ELR (cell line): ENCODE measurements around the gene STK4.

ENCODE experiments used
- DNase-seq: peaks from one replicate; pipeline ENCODE4 v3.0.0-alpha.2; 2015; ENCODE audit warnings: low read depth

Gene STK4

DNA sequence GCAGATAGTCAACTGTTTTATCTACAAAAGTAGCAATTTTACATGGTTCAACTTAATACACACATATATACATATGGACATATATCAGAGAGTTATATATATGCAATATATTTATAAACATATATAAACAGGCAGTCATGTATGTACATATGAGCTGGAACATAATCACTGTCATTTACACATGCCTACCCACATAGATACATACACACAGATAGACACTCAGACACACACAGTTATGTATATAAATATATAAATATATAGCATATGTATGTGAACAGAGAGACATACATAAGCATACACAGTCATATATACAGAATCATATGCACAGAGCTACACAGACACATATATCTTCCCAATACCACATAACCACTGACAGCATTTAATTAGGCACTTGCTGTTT lies 146.4 kb downstream of the STK4 start:
- no peak for DNase-seq

DNA sequence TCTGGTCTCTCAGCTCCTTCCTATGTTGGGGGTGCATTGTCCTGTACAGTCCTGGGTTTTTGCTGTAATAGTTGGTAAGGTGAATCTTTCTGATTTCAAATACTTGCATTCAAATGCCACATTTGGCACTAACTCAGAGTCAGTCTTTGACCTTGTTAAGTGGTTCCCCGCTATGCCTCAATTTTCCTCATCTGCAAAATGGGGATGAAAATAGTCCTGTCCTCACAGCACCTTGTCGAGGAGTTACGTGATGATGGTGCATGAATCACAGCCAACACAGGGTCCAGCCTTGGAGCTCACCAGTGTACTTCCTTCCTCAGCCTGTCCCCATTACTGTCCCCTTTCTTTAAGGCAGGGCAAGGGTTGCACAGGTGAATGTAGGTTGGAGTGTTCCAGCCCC lies 147.6 kb downstream of the STK4 start:
- no peak for DNase-seq

DNA sequence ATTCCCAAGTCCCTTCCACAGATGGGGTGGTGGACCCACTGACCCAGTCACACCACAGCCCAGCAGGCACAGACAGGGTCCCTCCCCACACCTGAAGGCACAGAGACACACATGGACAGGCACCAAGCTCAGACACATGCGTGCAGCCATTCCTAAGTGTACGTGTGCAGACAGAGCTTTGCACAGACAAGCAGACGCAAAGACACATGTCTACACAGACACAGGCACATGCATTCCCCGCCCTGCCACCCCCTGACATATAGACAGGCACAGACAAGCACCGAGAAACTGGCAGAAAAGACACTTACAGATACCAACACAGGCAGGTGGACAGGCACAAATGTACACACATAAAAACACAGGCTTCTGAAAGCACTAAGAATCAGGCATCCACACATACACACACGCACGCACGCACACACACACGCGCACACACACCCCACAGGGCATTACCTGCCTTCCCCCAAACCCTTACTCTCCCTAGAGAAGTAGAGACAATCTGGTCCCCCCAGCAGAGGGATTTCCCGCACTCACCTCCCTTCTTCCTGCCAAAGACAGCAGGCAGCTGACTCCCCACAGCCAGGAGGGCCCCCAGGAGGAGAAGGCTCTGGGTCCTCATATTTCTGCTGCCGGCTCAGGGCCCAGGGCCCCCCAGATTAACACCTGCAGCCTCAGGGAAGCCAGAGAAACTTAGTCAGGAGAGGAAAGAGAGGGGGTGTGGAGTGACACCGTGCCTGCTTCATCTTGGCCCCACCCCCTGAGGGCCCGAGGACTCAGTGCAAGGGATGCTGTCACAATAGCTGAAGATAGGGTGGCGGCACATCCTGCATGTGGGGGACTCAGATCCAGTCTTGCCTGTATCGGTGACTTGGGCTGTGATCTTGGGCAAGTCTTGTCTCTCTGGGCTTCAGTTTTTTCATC lies 148.4 kb downstream of the STK4 start, which contains the start of gene WFDC5:
WFDC5 (minus strand) TSS at position 710 of the 921 bp plus-strand sequence; CDS start at position 619, 91 bp downstream.
- DNase-seq = no peak

GRCh38 chr20:45115386-45115774 lies 149.1 kb downstream of the STK4 start:
- DNase-seq = no peak

- no peak for DNase-seq
These were observed 149.5 kb downstream of the STK4 start for GRCh38 chr20:45115829-45116228.

DNA sequence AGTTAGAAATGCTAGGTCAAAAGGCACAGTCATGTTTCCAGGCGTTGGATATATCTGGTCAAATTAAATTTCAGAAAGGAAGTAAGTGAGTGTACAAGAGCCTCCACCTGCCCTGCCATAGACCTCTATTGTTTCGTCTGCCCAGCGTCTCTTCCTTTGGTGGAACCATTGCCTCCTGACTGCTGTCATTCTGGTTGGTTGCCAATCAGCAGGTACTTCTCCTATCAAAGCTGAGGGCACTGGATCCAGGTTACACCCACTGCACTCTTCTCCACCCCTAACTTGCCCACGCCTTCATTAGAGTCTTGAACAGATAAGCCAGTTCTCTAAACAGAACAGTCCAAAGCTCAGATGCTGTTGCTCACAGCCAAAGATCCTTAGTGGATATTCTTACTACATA lies 151.3 kb downstream of the STK4 start:
- no peak for DNase-seq

GRCh38 chr20:45118028-45118427 lies 151.7 kb downstream of the STK4 start:
- peak; percentile 42 for DNase-seq

GRCh38 chr20:45119556-45120266 lies 153.4 kb downstream of the STK4 start:
- DNase-seq = no peak

DNA sequence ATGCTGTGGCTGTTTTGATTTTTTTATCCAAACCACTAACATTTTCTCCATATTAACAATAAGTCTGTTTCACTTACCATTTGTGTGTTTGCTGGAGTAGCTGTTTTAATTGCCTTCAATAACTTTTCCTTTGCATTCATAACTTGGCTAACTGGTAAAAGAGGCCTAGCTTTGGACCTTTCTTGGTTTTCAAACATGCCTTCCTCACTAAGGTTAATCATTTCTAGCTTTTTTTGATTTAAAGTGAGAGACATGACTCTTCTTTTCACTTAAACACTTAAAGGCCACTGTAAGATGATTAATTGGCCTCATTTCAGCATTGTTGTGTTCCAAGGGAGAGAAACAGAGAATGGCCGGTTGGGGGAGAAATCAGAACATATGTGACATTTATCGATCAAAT lies 155.1 kb downstream of the STK4 start:
- no peak for DNase-seq

GRCh38 chr20:45124365-45124764 lies 158.1 kb downstream of the STK4 start, which contains the start of gene WFDC12:
Gene WFDC12 (minus strand): TSS chr20:45124465. CDS start chr20:45124447, 18 bp downstream.
- no peak for DNase-seq

DNA sequence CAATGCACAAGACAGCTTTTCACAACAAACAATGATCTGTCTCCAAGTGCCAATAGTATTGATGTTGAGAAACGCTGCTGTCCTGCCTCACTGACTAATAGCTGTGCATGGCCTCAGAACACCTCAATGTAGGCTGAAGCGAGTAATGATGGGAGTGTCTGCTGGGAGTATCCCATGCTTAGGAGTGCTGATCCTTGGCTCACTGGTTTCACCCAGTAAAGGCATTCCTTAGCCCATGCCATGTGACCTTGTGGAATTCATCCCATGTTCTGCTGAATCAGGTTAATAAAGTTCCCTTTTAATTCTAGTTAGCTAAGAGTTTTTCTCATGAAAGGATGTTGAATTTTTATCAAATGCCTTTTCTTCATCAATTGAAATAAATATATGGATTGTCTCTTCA lies 161.8 kb downstream of the STK4 start:
- DNase-seq = peak; percentile 38
